Endothelial cell of umbilical vein (primary cell): ENCODE measurements around the gene SPRED1. TPM values are rescaled to one million over a fixed set of nuclear protein-coding genes. Genes with fewer than 3 reads are reported as not detected.

Source experiments
- BruUV-seq: library from RNA; stranded (reverse); fragments of 400-500 nt; replicated peaks from 2 replicates; lab custom pipeline; 2021; lab: Mats Ljungman, UMichigan
- CTCF ChIA-PET: fragments of 300-600, 350-600 bp; sonication (Branson Sonifier 250); formaldehyde crosslinking; loops from one replicate; lab custom pipeline; 2021; ENCODE audit warnings: antibody characterized with exemption, inconsistent platforms; lab: Charles Lee
- POLR2A ChIA-PET: fragments of 300-600, 350-600 bp; sonication (Branson Sonifier 250); formaldehyde crosslinking; loops from one replicate; lab custom pipeline; 2021; ENCODE audit warnings: antibody characterized with exemption, inconsistent platforms; lab: Charles Lee
- DNase-seq: peaks from one replicate; pipeline ENCODE4 v3.0.0-alpha.2; 2011; ENCODE audit warnings: low read depth, low spot score
- FAIRE-seq: peaks from 2 replicates; lab custom pipeline; 2011; peaks lifted over from hg19 to GRCh38; lab: Jason Lieb, UNC
- H2AFZ ChIP-seq: 2 replicates; pipeline ENCODE4 v1.6.0; 2012; ENCODE audit warnings: low read depth, low read length, control low read depth, inconsistent platforms
- H3K27ac ChIP-seq: 2 replicates; pipeline ENCODE4 v1.5.1; 2011; ENCODE audit warnings: low read depth, mild to moderate bottlenecking, control low read depth, low read length, moderate library complexity; ENCODE audit not compliant: insufficient read depth
- H3K27me3 ChIP-seq, 2 experiments: 2 replicates each; pipeline versions ENCODE4 v1.6.0 to v1.6.1; 2011; ENCODE audit warnings: low read length in 2 of 2, mixed read lengths in 1 of 2; ENCODE audit not compliant: control insufficient read depth in 2 of 2, insufficient read depth in 2 of 2
- H3K36me3 ChIP-seq, 2 experiments: 2 replicates in 1 of 2; 3 replicates in 1 of 2; pipeline ENCODE4 v1.5.1; 2011; ENCODE audit warnings: low read length in 2 of 2, mild to moderate bottlenecking in 1 of 2, moderate library complexity in 1 of 2; ENCODE audit not compliant: control insufficient read depth in 2 of 2, insufficient read depth in 2 of 2; ENCODE audit errors: extremely low read depth in 1 of 2
- H3K4me1 ChIP-seq: 3 replicates; pipeline ENCODE4 v1.5.1; 2011; ENCODE audit warnings: mild to moderate bottlenecking, low read length; ENCODE audit not compliant: control insufficient read depth, insufficient read depth; ENCODE audit errors: extremely low read depth
- H3K4me2 ChIP-seq: 2 replicates; pipeline ENCODE4 v1.6.1; 2011; ENCODE audit warnings: low read length, control low read depth, mixed read lengths; ENCODE audit not compliant: insufficient read depth
- H3K4me3 ChIP-seq, 3 experiments: fragments of 200-600 bp in 1 of 3; sonication (generic), shearing (Covaris generic) in 1 of 3; replicated peaks in 1 of 3; 2 replicates each; pipeline ENCODE4 v1.5.1; 2011 to 2016; ENCODE audit warnings: control low read depth in 3 of 3, low read length in 3 of 3, mild to moderate bottlenecking in 2 of 3, inconsistent platforms in 1 of 3, low read depth in 1 of 3, moderate library complexity in 1 of 3; ENCODE audit not compliant: insufficient read depth in 1 of 3
- H3K79me2 ChIP-seq: 2 replicates; pipeline ENCODE4 v1.6.0; 2012; ENCODE audit warnings: low read length, inconsistent platforms; ENCODE audit not compliant: control insufficient read depth, insufficient read depth
- H3K9ac ChIP-seq: replicated peaks from 2 replicates; pipeline ENCODE3; 2011; ENCODE audit warnings: low read length, control low read depth; ENCODE audit not compliant: insufficient read depth; ENCODE audit errors: extremely low read depth
- H3K9me1 ChIP-seq: replicated peaks from 3 replicates; pipeline ENCODE4 v1.6.0; 2011; ENCODE audit warnings: mild to moderate bottlenecking, low read length; ENCODE audit not compliant: control insufficient read depth, insufficient read depth; ENCODE audit errors: extremely low read depth
- H3K9me3 ChIP-seq: replicated peaks from 2 replicates; pipeline ENCODE4 v1.5.1; 2012; ENCODE audit warnings: low read length, inconsistent platforms; ENCODE audit not compliant: control insufficient read depth, insufficient read depth
- H4K20me1 ChIP-seq: replicated peaks from 2 replicates; pipeline ENCODE3; 2011; ENCODE audit warnings: mild to moderate bottlenecking, low read length; ENCODE audit not compliant: control insufficient read depth, insufficient read depth; ENCODE audit errors: extremely low read depth
- CTCF ChIP-seq, 2 donors: IDR thresholded peaks; 1 replicate in 1 of 2; 2 replicates in 1 of 2; pipeline ENCODE4 v1.5.1; 2011; ENCODE audit warnings: low read length in 2 of 2, mild to moderate bottlenecking in 2 of 2, moderate library complexity in 2 of 2, control low read depth in 1 of 2, inconsistent platforms in 1 of 2, low read depth in 1 of 2; ENCODE audit not compliant: insufficient read depth in 1 of 2; ENCODE audit errors: extremely low read depth in 1 of 2
- EZH2 ChIP-seq: IDR thresholded peaks from 2 replicates; pipeline ENCODE4 v1.6.1; 2012; ENCODE audit warnings: borderline replicate concordance, low read depth, mild to moderate bottlenecking, moderate library complexity, low read length, inconsistent platforms; ENCODE audit not compliant: severe bottlenecking
- FOS ChIP-seq: IDR thresholded peaks from 2 replicates; pipeline ENCODE4 v1.6.1; 2011; ENCODE audit warnings: mild to moderate bottlenecking, low read length, moderate library complexity, borderline replicate concordance; ENCODE audit not compliant: insufficient read depth
- GATA2 ChIP-seq: IDR thresholded peaks from 2 replicates; pipeline ENCODE4 v1.7.0; 2011; ENCODE audit warnings: low read depth, mild to moderate bottlenecking, moderate library complexity, mixed read lengths, low read length; ENCODE audit not compliant: insufficient read length, insufficient read depth
- JUN ChIP-seq: IDR thresholded peaks from 2 replicates; pipeline ENCODE4 v1.6.1; 2011; ENCODE audit warnings: borderline replicate concordance, low read depth; ENCODE audit not compliant: insufficient read length, insufficient read depth
- MAX ChIP-seq: IDR thresholded peaks from 2 replicates; pipeline ENCODE4 v1.6.1; 2011; ENCODE audit not compliant: insufficient read depth, insufficient read length
- MYC ChIP-seq: IDR thresholded peaks from one replicate; pipeline ENCODE4 v1.6.1; 2011; ENCODE audit warnings: mild to moderate bottlenecking, low read depth, low read length
- POLR2A ChIP-seq: IDR thresholded peaks from 2 replicates; pipeline ENCODE4 v1.6.1; 2012; ENCODE audit warnings: low read depth, mild to moderate bottlenecking, control low read depth, low read length
- POLR2AphosphoS5 ChIP-seq: IDR thresholded peaks from 2 replicates; pipeline ENCODE4 v1.6.1; 2012; ENCODE audit warnings: low read depth, mild to moderate bottlenecking, control low read depth, low read length, moderate library complexity; ENCODE audit not compliant: insufficient read depth
- dilution Hi-C: fragments of 300-500 bp; cut with MboI; formaldehyde crosslinking; loops from one replicate; pipeline ENCODE4 v1.15.0; 2019; ENCODE audit warnings: low sequenced_read_pairs; ENCODE audit not compliant: extremely low pct_ligation_motif_present
- intact Hi-C: fragments of 100-400 bp; cut with micrococcal nuclease; formaldehyde crosslinking; loops from one replicate; pipeline ENCODE4 v1.10.0; 2022
- polyA plus RNA-seq, 4 experiments: library from polyadenylated mRNA; depleted of rRNA in 3 of 4; stranded (reverse) in 3 of 4; unstranded in 1 of 4; fragments of >200 nt; gene quantifications; 2 replicates each; pipeline versions ENCODE4 v1.2.1 to v1.2.3, GENCODE V29; 2011 to 2012; ENCODE audit warnings: missing spikeins in 1 of 4
- total RNA-seq: library from RNA; stranded (reverse); gene quantifications from 2 replicates; pipeline ENCODE4 v1.2.3, GENCODE V29; 2021

The SPRED1 gene
- total and polyA plus RNA-seq, 2 donors (not counting 3 experiments of a cell fraction or from before 2014, with no cell fraction given): 1.3 to 10.7 TPM

GRCh38 chr15:38212729-38213351 lies 39.8 kb upstream of the SPRED1 start:
- dilution Hi-C loops: no loop called here
- ChIA-PET POLR2A (no interaction called here), CTCF (no interaction called here)
- TF ChIP-seq MAX (no peak), JUN (no peak), GATA2 (no peak), CTCF (IDR thresholded peaks at IDR 0.05; ENCODE audit: extremely low read depth in 1 of 2, insufficient read depth in 1 of 2, low read depth in 1 of 2, low read length in 2 of 2) (no peak), MYC (no peak), POLR2A (no peak), EZH2 (no peak), POLR2AphosphoS5 (no peak), FOS (no peak)
- no TSS peak for BruUV-seq
- FAIRE-seq (no peak), DNase-seq (no peak)
- intact Hi-C loops: no loop called here
- Histone ChIP-seq H4K20me1 (no peaks in the 10 kb centered on the region), H2AFZ (no peak overlapping the region), H3K27ac (no peak overlapping the region), H3K4me2 (no peak overlapping the region), H3K9me3 (no peaks in the 10 kb centered on the region), H3K79me2 (no peaks in the 10 kb centered on the region), H3K9me1 (no peaks in the 10 kb centered on the region), H3K36me3 (no peaks in the 10 kb centered on the region), H3K4me3 (no peak overlapping the region), H3K9ac (no peak overlapping the region), H3K27me3 (peaks cover 25 to 32% of the 10 kb centered on the region in 2 experiments), H3K4me1 (no peaks in the 10 kb centered on the region)
